Measurements from ENCODE around the gene KL. TPM values are rescaled to one million over a fixed set of nuclear protein-coding genes. Genes with fewer than 3 reads are reported as not detected.

Gene KL
- total RNA-seq, 1 experiment from 2014 or later, result not detected

GRCh38 chr13:33089311-33089710 is 73.1 kb downstream of the KL start:
- H3K36me3 Mint-ChIP-seq (ENCODE audit: insufficient read depth, unreplicated experiment), result no peaks in the 10 kb centered on the region
- no peak overlapping the region for H3K4me3 Mint-ChIP-seq (ENCODE audit: unreplicated experiment)
- H3K9me3 Mint-ChIP-seq (ENCODE audit: unreplicated experiment), result no peaks in the 10 kb centered on the region
- no peaks in the 10 kb centered on the region for H3K4me1 Mint-ChIP-seq (ENCODE audit: insufficient read depth, unreplicated experiment)
- ChIA-PET POLR2A (no interaction called here), CTCF (no interaction called here)
- no TSS peak for BruUV-seq (replicated peaks)
- H3K27me3 Mint-ChIP-seq (ENCODE audit: insufficient read depth, unreplicated experiment), result peaks cover 12% of the 10 kb centered on the region
- no peak overlapping the region for H3K27ac Mint-ChIP-seq (ENCODE audit: low read depth, unreplicated experiment)
- no peak for DNase-seq (ENCODE audit: unreplicated experiment)
- no peak for TF ChIP-seq CTCF (IDR thresholded peaks at IDR 0.05; ENCODE audit: unreplicated experiment)
- intact Hi-C loops (cut with micrococcal nuclease), result no loop called here

DNA sequence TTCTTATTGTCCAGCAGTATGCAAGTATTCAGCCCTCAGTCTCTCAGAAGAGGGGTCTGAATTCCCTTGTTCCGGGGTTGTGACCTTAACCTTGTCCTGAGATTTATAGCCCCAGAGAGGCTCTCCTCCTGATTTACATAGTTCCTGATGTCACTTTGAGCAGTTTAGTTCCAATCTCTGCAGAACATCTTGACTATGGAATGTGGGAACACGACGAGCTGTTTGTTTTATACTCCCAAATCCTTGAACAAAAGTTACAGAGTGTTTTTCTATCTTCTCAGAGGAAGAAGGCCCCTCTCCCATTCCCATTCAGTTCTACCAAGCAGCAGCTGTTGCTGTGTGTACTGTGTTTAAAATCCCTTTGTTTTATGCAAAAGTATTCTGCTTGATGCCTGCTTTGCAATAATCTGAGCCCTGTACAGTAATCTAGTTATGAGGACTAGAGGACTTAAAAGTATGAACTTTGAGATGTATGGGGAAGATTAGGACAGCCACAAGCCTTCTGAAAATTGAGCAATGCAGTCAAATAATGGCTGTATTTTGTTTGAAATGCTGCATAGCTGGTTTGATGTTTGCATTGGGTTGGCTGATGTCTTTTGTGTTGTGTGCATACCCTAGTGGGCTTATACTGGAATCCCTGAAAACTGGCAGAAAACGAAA is 74.7 kb downstream of the KL start:
- ChIA-PET POLR2A (no interaction called here), CTCF (interaction anchor here (0.6 kb wide), 1 partner anchor 34 kb away, joined by 7 read pairs; no protein-coding TSS in a partner anchor)
- no peak overlapping the region for H3K4me3 Mint-ChIP-seq (ENCODE audit: unreplicated experiment)
- H3K36me3 Mint-ChIP-seq (ENCODE audit: insufficient read depth, unreplicated experiment), result no peaks in the 10 kb centered on the region
- DNase-seq (ENCODE audit: unreplicated experiment), result no peak
- TF ChIP-seq CTCF (IDR thresholded peaks at IDR 0.05; ENCODE audit: unreplicated experiment), result no peak
- BruUV-seq (replicated peaks), result no TSS peak
- no peaks in the 10 kb centered on the region for H3K4me1 Mint-ChIP-seq (ENCODE audit: insufficient read depth, unreplicated experiment)
- H3K27ac Mint-ChIP-seq (ENCODE audit: low read depth, unreplicated experiment), result no peak overlapping the region
- no peaks in the 10 kb centered on the region for H3K27me3 Mint-ChIP-seq (ENCODE audit: insufficient read depth, unreplicated experiment)
- intact Hi-C loops (cut with micrococcal nuclease), result no loop called here
- H3K9me3 Mint-ChIP-seq (ENCODE audit: unreplicated experiment), result no peaks in the 10 kb centered on the region

DNA sequence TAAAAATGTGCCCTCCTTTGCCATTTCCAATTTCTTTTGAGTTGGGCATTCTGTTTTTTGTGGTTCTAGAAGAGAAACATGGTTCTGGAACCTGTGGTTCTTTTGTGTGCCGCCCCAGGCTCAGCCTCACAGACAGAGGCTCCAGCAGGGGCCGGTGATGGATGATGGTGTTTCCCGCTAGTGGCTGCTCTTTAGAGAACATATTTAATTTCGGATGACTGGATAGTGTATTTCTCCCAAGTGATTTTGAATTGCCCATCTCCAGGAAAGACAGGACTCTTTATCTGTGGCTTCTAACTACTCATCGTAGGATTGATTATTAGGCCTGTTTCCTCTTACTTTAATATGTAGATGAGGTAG is 75.2 kb downstream of the KL start:
- Mint-ChIP-seq H3K27me3 (ENCODE audit: insufficient read depth, unreplicated experiment) (no peaks in the 10 kb centered on the region), H3K27ac (ENCODE audit: low read depth, unreplicated experiment) (no peak overlapping the region), H3K9me3 (ENCODE audit: unreplicated experiment) (no peaks in the 10 kb centered on the region), H3K36me3 (ENCODE audit: insufficient read depth, unreplicated experiment) (no peaks in the 10 kb centered on the region), H3K4me1 (ENCODE audit: insufficient read depth, unreplicated experiment) (no peaks in the 10 kb centered on the region), H3K4me3 (ENCODE audit: unreplicated experiment) (no peak overlapping the region)
- no peak for DNase-seq (ENCODE audit: unreplicated experiment)
- CTCF ChIA-PET, result interaction anchor here (0.6 kb wide), 1 partner anchor 35 kb away, joined by 7 read pairs; no protein-coding TSS in a partner anchor
- TF ChIP-seq CTCF (IDR thresholded peaks at IDR 0.05; ENCODE audit: unreplicated experiment), result no peak
- POLR2A ChIA-PET, result no interaction called here
- intact Hi-C loops (cut with micrococcal nuclease), result no loop called here
- BruUV-seq (replicated peaks), result no TSS peak

DNA sequence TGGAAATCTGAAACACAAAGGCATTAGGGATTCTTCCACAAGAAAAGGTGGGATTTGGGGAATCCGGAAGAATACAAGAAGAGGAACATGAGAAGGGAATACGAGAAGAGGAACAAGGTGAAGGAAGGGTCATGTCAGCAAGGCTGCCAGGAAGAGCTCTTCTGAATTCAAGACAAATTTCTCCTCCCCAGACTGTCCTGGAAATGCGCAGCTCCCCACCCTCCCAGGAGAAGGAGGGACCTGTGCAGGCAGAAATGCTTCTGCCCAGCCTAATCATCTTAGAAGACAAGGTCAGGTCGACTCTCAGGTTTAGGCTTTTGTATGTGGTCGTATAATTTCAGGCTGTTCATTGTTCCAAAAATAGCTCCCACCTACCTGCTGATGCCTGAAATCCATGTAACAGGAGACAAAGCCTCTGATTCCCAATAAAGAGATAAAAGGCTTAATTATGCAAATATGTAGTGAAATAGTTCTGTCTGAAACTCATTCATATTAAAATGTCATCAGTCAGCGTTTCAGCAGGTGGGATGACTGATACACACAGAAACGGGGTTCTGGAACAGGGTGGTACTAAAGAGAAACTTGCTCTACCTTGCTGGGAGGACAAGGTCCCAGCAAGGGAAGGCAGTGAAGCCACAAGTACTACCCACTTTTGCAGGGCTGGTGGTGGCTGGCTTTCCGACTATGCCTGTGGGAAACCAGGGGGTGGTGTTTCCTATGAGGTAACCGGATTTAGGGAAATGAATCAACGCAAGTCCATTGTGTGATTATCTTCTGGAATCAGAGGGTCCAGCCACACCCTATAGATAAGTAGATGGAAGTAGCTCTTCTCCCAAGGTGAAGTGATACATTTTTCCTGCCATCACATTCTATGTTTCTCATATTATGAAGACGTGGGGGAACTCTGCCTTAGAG is 76.1 kb downstream of the KL start:
- TF ChIP-seq CTCF (IDR thresholded peaks at IDR 0.05; ENCODE audit: unreplicated experiment), result no peak
- no peak for DNase-seq (ENCODE audit: unreplicated experiment)
- BruUV-seq (replicated peaks), result no TSS peak
- CTCF ChIA-PET, result no interaction called here
- no peaks in the 10 kb centered on the region for H3K4me1 Mint-ChIP-seq (ENCODE audit: insufficient read depth, unreplicated experiment)
- no peaks in the 10 kb centered on the region for H3K36me3 Mint-ChIP-seq (ENCODE audit: insufficient read depth, unreplicated experiment)
- no peaks in the 10 kb centered on the region for H3K27me3 Mint-ChIP-seq (ENCODE audit: insufficient read depth, unreplicated experiment)
- POLR2A ChIA-PET, result no interaction called here
- no peak overlapping the region for H3K4me3 Mint-ChIP-seq (ENCODE audit: unreplicated experiment)
- intact Hi-C loops (cut with micrococcal nuclease), result no loop called here
- no peaks in the 10 kb centered on the region for H3K9me3 Mint-ChIP-seq (ENCODE audit: unreplicated experiment)
- H3K27ac Mint-ChIP-seq (ENCODE audit: low read depth, unreplicated experiment), result no peak overlapping the region

Measured in MCF 10A (cell line).